Tracheal epithelial cell (primary cell): ENCODE data around the gene NAGLU. TPM values are rescaled to one million over a fixed set of nuclear protein-coding genes. Genes with fewer than 3 reads are reported as not detected.

ENCODE experiments used
- total RNA-seq: library from RNA; depleted of rRNA; stranded (reverse); fragments of >200 nt; gene quantifications from 2 replicates; pipeline ENCODE4 v1.2.1, GENCODE V29; 2014

The NAGLU gene
- total RNA-seq: 18.5 and 18.6 TPM in 2 replicates

DNA sequence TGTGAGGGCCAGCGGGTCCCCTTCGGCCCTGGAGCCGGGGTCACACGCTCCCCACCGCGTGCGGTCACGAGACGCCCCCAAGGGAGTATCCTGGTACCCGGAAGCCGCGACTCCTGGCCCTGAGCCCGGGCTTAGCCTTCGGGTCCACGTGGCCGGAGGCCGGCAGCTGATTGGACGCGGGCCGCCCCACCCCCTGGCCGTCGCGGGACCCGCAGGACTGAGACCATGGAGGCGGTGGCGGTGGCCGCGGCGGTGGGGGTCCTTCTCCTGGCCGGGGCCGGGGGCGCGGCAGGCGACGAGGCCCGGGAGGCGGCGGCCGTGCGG is at the start of gene NAGLU:
Gene NAGLU, plus strand, starts transcription at position 194 of the 324 bp plus-strand sequence. Its CDS starts 32 bp downstream, at position 226.

DNA sequence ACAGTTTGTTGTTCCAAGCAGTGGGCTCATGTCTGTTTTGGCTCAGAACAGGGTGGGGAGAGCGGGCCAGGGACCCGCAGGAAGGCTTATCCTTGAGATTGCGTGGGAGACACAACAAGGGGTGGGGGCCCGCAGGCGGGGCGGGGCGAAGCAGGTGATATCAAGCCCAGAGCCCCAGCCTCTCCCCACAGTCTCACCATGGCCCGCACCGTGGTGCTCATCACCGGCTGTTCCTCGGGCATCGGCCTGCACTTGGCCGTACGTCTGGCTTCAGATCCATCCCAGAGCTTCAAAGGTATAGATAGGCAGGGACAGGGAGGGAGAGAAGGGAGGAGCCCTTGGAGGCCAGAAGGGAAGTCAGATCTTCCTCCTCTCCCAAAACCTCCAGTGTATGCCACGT is 16.7 kb downstream of the NAGLU start, which contains the start of gene HSD17B1:
Gene HSD17B1, plus strand, starts transcription at position 188 of the 400 bp plus-strand sequence. Its CDS starts 11 bp downstream, at position 199.

DNA sequence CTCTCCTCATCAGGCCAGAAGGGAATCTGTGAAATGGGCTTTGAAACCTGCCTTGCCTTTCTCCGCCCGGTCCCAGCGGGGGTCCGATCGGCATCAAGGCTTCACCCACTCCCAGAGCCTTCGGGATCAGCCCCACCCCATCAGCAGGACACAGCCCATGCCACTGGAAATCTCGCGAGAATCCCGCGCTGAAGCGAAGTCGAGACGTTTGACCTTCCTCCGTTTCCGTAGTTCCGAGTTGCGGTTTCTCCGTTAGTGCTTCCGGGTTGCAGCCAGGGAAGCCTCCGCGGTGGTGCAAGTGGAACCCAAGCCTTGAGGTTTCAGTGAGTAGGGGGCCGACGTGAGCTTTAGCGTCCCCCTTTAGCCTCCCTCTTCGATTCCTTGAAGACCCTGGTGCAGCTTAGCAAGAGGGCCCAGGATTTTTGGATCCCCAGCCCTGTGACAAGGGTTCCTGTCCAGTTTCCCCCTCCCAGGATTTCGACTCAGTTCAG is 25.9 kb downstream of the NAGLU start, which contains the start of gene COASY:
Gene COASY, plus strand, starts transcription at position 252 of the 491 bp plus-strand sequence. CDS start 475 bp downstream, outside the sequence.

DNA sequence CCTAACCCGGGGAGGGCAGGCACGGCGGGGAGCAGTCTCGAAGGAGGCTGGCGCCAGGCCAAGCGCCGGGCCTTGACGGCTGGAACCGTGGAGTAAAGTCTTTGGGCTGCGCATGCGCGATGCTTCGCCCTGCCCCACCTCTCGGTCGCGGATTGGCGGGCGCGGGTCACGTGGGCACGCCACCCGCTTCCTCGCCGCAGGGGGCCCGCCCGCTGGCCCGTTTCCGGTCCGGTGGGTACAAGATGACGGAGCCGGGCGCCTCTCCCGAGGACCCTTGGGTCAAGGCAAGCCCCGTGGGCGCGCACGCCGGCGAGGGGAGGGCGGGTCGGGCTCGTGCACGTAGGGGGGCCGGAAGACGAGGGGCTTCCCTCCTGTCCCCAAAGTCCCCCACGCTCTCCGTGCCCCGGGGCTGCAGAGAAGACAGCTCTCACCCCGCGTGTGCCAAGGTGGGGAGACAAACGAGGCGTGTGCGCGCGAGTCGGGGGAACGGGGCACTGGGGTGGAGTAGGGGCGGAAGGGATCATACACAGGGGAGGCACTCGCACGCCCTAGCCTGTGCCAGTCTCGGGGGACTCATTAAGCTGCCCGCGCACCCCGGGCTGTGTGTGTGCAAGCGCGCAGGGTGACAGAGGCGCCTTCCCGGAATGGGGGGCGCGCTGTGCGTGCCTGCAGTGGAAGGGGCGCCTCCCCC is 31.0 kb downstream of the NAGLU start, which contains the start of gene MLX:
Gene MLX, plus strand, starts transcription at position 218 of the 691 bp plus-strand sequence. Its CDS starts 25 bp downstream, at position 243.

DNA sequence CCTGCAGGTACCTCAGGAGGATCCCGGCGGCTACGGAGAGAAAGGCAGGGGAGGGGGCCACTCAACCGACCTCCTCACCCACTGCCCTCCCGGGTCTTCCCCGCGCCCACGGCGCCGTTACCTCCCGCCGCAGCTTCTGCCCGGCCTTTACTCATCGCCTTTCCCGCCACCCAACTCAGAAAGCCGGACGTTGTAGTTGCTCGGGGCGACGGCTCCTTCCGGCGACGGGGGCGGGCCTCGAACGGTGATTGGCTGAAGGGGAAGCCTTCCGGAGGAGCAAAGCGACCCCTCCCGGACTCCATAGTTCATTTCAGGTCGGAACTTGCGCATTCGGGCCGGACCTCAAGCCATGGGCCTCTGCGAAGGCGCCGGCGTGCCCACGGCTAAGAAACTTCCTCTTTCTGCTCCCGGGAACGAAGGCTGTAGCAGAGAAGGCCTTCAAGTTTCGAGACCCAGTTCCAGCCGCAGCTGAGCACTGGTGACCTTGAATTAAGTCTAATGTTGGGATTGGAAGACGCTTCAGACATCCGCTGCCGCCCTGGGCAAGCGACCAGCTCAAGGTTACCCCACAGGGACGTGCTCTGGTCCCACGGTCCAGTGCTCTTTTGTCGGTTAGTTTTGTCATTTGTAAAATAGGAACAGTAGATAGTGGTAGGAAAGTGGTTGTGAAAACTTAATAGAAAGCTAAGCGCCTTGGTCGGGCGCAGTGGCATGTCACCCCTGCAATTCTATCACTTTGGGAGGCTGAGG is 41.7 kb downstream of the NAGLU start, which contains the start of gene PSMC3IP:
Gene PSMC3IP, minus strand, starts transcription at position 198 of the 750 bp plus-strand sequence. Its CDS starts 43 bp downstream, at position 155.

Other genes with a start within 250 kb of the NAGLU start
- gene STAT5A, start 247.7 kb upstream of the NAGLU start, total RNA-seq: 1.3 and 17.4 TPM in 2 replicates
- 63.9 and 76.6 TPM in 2 replicates for gene STAT3, start 147.8 kb upstream of the NAGLU start, total RNA-seq
- gene CAVIN1, start 113.0 kb upstream of the NAGLU start, total RNA-seq: 85.0 and 210 TPM in 2 replicates
- gene ATP6V0A1, start 77.4 kb upstream of the NAGLU start, total RNA-seq: 37.4 and 39.9 TPM in 2 replicates
- 8.5 and 19.5 TPM in 2 replicates for gene HSD17B1, start 16.7 kb downstream of the NAGLU start, total RNA-seq
- gene COASY, start 25.9 kb downstream of the NAGLU start, total RNA-seq: 13.7 and 14.9 TPM in 2 replicates
- gene MLX, start 30.9 kb downstream of the NAGLU start, total RNA-seq: 30.3 and 32.0 TPM in 2 replicates
- gene PSMC3IP, start 41.5 kb downstream of the NAGLU start, total RNA-seq: 1.1 and 1.9 TPM in 2 replicates
- gene RETREG3, start 73.1 kb downstream of the NAGLU start, total RNA-seq: 73.3 and 85.5 TPM in 2 replicates
- gene TUBG1, start 73.4 kb downstream of the NAGLU start, total RNA-seq: 15.6 and 31.1 TPM in 2 replicates
- gene TUBG2, start 123.0 kb downstream of the NAGLU start, total RNA-seq: 4.8 and 7.2 TPM in 2 replicates
- 15.7 and 33.5 TPM in 2 replicates for gene PLEKHH3, start 140.8 kb downstream of the NAGLU start, total RNA-seq
- gene CCR10, start 145.6 kb downstream of the NAGLU start, total RNA-seq: 0.21 and 2.9 TPM in 2 replicates
- under 0.01 and 2.2 TPM in 2 replicates for gene CNTNAP1, start 146.3 kb downstream of the NAGLU start, total RNA-seq
- gene EZH1, start 208.8 kb downstream of the NAGLU start, total RNA-seq: 8.9 and 12.1 TPM in 2 replicates
- not detected in 2 replicates for gene RAMP2, start 225.0 kb downstream of the NAGLU start, total RNA-seq
- 66.1 and 83.6 TPM in 2 replicates for gene VPS25, start 237.2 kb downstream of the NAGLU start, total RNA-seq
- gene WNK4, start 244.4 kb downstream of the NAGLU start, total RNA-seq: 0.96 TPM in 1 of 2 replicates, not detected in the other